HG03066 (cell line): ENCODE results near the gene LY9.
"Not testable (repeated sequence)": the region's sequence is repeated elsewhere in the genome, so short reads cannot be mapped to it uniquely, and the experiment has no call there.

ENCODE experiments used
- ATAC-seq: cut with Tn5 transposase; IDR thresholded peaks from one replicate; pipeline ENCODE4 v1.9.1; 2021; ENCODE audit warnings: low read depth; ENCODE audit not compliant: unreplicated experiment

LY9 gene

DNA sequence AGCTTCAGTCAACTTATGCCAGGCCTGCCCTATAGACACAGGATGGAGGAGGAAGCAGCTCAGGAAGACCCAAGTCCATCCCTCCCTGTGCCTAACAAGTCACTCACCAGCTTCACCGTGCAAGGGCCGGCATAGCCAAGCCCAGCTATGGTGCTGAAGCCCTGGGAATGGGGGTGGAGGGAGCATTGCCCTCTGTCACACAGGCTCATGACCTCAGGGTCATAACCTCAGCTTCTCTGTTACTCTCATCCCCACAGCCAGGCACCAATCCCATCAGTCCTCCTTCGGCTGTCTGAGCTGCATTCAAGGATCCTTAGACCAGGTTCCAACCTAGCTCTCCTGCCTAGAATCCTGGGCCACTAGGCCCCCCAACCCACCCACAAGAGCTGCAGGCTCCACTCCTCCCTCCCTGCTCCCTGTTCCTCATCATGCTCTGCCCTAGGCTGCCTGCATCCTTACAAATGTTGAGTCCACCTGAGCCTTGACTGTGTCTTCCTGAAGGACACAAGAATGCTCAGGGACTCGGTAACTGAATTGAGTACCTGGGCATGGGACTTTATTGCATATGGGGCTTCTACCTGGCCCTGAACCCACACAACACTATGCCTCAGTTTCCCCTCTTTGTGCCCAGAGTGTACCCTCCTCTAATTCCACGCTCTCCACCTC is 65.0 kb downstream of the LY9 start:
- no peak for ATAC-seq

DNA sequence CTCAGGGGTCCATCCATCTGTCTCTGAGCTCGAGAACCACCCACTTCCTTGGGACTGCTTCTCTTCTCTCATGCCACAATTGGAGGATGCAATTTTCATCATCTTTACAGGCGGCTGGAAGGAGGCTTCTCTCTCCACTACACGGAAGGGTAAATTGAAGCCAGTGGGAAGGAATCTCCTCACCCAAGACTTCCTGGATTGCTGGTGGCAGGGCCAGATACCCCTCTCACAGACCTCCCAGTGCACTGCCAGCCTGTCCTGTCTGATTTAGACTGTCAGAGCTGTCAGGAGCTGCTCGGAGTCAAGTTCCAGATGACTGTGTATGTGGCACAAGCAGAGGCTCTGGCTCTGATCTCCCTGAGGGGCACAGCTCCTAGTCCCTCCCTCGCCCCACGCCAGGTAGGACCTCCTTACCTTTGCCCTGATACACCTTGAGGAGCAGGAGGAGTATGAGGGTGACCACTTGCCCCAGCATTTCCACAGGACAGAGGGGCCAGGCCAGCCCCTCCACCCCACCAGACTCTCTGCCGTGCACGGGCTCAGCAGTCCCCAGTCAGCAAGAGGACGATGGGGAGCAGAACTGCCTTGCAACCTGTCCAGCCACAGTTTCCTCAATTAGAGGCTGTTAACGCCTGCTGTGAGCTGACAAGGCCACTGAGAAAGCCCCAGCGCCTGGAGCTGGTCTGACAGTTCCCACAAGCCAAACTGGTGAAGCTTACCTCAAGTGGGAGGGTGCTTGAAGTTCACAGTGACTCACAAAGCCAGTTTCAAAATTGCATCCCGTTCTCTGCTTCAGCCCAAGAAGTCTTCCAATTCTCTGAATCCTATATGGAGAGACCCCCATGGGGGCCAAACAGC is 66.5 kb downstream of the LY9 start, which contains the start of gene CD244:
CD244 (minus strand) TSS at position 685 of the 858 bp plus-strand sequence; CDS start at position 475, 210 bp downstream.
- ATAC-seq: peak; percentile 65

DNA sequence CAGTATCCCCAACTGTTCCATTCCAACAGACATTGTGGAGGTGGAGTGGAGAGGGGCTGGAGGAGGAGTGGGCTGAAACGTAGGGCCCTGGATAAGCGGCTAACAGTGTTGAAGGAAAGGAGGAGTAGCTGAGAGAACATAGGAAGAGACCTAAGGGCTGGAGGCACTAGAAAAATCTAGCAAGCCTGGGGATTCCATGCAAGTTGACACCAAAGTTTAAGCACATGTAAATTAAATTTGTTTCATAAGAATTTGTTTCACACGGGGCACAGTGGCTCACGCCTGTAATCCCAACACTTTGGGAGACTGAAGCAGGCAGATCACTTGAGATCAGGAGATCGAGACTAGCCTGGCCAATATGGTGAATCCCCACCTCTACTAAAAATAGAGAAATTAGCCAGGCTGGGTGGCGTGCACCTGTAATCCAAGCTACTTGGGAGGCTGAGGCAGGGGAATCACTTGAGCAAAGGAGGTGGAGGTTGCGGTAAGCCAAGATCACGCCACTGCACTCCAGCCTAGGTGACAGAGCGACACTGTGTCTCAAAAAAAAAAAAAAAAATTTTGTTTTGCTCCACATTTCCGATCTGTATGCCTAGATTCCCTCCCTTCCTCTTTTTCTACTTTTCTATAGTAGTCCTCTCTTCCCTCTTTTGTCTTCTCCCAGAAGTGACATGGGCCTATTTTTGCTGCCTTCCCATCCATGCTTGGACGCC is 67.2 kb downstream of the LY9 start:
- ATAC-seq: no peak

DNA sequence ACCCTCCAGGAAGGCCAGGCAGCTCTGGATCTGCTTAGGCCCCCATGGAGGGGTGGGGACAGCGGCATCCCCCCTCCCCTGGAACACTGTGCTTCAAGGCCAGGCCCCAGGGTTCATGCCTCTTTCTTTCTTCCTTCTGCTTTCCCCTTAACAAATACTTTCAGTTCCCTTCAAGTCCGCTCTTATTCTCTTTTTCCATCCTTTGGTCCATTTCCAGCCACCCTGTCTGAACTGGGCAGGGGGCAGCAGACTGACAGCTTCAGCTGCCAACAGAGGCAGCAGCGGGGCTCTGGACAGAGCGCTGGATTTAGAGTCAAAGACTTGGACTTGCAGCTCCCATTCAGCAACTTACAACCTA is 67.8 kb downstream of the LY9 start:
- ATAC-seq: no peak

DNA sequence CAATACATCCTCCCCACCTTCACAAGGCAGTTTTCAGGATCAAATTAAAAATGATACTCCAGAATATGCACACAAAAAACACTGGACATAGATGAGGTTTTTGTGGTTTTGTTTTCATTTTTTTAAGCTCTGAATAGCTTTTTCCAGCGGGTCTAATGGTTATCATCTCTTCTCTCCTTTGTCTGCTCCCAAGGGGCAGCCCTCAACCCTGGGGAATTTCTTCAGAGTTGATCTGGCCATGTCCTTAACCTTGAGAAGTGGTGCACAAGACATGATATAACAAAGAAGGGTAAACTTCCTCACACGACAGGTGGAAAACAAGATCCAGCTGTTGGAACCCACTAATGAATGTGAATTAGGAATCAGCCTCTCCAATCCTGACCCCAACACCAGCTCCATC is 68.2 kb downstream of the LY9 start:
- ATAC-seq: no peak

DNA sequence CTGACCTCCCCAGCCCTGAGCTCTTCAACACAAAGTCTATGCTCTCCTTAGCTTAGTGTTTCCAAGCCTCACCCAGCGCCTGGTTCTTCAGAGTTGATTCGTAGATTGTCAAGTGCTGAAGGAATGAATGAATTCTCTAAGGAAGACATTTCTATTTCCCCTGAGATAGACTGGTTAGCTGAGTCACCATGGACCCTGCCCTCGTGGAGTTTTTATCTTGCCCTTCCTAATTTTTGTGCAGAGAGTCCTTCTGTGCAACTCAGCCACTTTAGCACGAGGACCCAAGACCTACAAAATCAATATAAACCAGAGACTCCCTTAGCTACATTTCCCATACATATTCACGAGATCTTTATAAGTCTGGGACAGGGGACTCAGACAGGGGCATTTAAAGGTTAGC is 69.4 kb downstream of the LY9 start:
- no peak for ATAC-seq

DNA sequence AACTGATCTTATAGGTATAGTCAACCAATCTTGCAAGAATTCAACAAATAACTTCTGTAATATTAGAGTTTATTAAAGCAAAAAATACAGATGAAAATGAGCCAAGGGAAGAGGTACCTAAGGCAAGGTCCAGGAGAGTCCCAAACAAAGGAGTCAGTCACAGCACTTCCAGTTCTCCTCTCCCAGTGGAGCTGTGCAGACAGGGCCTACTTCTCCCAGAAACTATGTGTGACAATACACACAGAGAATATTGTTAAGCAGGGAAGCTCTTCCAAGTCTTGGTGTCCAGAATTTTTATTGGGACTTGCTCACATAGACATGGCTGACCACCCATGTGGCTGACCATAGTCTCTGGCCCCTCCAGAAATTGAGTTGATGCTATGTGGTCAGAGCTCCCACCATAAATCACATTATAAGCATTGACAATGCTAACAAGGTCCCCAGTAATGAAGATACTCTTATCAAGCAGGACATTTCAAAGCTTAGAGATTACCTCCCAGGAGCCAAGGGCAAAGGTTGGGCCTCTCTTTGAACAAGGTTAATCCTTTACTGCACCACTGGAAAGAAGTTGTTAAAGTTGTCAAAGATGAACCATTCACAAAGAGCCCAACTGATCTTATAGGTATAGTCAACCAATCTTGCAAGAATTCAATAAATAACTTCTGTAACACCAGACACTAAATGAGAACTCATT is 70.2 kb downstream of the LY9 start:
- ATAC-seq: no peak

DNA sequence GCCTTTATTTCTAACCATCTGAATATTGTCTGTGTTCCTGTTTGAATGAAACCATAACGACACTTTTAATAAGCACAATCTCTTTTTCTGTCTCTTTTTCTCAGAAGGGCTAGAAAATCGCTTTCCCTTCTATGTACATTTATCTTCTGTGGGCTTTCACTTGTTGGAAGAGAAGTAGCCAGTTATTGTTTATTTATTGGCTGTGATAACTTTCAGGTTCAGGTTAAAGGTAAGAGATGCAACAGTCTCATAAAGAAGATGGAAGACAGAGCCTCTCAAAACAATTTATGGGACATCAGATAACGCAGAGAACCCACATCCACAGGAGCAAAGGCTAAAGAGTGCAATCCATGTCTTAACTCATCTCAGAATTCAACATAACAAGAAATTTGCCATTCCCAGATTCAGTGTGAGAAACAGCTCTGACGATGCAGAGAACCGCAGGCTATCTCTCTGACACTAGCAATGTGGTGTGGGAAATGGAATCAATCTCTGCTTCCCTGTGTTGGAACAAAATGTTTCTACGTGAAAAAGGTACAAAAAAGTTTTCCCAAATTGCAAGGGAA is 70.8 kb downstream of the LY9 start:
- ATAC-seq: no peak

DNA sequence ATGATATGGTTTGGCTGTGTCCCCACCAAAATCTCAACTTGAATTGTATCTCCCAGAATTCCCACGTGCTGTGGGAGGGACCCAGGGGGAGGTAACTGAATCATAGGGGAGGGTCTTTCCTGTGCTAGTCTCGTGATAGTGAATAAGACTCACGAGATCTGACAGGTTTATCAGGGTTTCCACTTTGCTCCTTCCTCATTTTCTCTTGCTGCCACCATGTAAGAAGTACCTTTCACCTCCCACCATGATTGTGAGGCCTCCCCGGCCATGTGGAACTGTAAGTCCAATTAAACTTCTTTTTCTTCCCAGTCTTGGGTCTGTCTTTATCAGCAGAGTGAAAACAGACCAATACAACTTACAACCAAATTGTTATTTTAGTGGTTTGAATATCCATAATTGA is 71.7 kb downstream of the LY9 start:
- ATAC-seq: not testable (repeated sequence)

DNA sequence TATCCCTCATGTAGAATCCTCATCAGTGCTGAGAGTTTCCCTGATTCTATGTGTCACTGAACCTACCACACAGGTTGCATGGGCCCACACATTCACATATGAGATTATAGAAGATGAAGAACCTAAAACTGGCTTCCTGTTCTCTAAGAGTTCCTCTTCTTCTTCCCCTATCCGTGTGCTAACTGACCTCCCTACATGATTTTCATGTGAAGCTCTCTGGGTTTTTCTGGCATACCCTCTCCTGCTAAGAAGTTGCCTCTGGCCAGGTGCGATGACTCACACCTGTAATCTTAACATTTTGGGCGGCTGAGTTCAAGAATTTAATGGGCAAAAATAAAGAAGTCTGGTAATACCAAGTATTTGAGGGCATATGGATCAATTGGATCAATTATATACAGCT is 72.2 kb downstream of the LY9 start:
- no peak for ATAC-seq

DNA sequence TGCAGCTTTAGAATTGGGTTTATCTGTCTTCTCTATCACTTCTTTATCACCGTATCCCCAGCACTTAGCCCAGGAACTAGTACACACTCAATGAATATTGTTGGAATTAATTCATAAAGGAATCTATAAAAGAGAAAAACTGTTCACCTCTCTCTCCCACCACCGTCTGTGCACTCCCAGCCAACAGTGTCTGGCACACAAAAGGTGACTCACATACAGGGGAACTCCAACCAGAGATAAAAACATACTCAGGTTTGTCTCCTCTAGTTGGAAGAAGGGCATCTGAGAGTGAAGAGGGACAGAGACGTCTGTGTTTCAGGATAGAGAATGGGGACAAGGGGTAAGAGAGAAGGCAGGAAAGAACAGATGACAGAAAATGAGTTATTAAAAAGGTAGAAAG is 79.0 kb downstream of the LY9 start:
- ATAC-seq: no peak

DNA sequence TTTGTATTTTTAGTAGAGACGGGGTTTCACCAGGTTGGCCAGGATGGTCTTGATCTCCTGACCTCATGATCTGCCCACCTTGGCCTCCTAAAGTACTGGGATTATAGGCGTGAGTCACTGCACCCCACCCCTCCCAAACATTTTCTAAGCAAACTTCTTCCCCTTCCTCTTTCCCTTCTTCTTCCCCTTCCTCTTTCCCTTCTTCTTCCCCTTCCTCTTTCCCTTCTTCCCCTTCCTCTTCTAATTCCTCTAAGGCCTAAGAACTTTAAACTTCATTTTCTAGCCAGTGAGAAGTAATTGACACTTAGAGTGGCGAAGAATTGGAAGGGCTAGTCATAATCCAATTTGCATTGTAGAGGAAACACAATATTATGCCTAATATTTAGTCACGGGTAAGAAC is 79.6 kb downstream of the LY9 start:
- not testable (repeated sequence) for ATAC-seq

DNA sequence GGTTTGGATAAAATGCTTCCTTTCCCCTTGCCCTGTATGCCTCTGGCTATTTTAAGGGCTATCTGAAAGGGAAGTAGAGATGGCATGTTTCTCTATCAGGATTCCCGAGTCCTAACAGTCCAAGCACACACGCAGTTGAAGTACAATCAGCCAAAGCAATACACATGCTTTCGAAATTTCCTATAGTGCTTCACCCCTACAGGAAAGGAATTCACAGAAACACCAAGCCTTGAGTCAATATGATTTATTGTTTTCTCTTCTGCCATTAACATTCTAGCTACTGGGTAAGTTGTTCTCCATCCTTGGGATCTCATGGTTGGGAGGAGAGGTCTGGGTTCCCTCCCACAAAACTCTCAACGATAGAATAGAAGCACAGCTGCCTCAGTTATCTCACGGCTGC is 80.3 kb downstream of the LY9 start:
- no peak for ATAC-seq

DNA sequence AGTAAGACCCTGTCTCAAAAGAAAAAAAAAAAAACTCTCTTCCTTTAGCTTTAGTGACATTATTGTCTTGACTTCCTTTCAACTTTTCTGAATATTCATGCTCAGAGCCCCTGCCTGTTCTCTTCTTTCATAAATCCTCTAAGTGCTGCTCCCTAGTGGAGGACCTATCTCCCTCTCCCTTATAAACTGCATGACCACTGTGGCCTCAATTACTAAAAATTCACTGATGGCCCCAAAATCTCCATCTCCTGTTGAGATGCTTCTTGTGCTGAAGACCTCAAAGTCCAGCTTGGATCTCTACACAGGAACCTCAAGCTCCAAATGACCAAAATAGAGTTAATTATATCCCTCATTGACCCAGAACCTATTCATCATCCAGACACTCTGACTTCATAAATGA is 81.2 kb downstream of the LY9 start:
- ATAC-seq: no peak
